DMS114 treated with DMSO at 0.1 percent for 48 hours (cell line): ENCODE data around the gene SIVA1.

Source experiments
- DNase-seq: peaks from one replicate; lab custom pipeline; 2025; ENCODE audit not compliant: unreplicated experiment; lab: John Stamatoyannopoulos, UW

The SIVA1 gene

DNA sequence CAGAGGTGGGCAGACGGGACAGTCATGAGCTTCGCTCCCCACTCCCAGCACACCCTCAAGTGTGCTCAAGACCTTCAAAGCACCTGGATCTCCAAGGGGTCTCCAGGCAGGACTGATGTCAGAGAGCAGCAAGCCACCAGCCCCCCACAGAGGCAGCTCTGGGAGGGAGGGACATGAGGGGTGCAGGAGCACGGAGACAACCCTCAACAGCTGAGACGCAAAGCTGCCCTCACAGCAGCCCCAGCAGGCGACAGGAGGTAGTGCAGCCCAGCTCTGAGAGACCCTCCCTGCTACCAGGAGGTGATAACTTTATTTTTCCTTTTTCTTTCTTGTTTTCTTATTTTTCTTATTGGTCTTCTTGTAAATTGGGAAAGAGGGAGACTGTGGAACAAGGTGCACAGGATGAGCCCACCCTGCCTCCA is 17.9 kb downstream of the SIVA1 start:
- DNase-seq, result no peak

DNA sequence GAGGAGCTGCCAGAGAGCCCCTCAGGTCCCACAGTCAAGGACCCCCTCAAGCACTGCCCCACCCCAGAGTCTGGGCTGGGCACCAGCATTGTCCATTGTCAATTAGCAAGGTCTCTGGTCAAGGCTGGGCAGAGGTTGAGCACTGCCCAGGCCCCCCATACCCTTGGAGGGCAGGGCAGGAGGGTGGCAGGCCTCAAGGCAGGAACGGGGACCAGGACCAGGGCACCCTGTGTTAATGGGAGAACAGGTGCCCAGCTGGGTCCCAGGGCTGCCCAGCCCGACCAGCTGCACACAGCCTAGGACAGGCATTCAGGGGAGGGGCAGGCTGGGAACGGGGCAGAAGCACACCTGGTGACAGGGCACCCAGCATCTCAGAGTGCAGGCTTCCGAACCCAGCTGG is 18.4 kb downstream of the SIVA1 start:
- DNase-seq, result no peak

DNA sequence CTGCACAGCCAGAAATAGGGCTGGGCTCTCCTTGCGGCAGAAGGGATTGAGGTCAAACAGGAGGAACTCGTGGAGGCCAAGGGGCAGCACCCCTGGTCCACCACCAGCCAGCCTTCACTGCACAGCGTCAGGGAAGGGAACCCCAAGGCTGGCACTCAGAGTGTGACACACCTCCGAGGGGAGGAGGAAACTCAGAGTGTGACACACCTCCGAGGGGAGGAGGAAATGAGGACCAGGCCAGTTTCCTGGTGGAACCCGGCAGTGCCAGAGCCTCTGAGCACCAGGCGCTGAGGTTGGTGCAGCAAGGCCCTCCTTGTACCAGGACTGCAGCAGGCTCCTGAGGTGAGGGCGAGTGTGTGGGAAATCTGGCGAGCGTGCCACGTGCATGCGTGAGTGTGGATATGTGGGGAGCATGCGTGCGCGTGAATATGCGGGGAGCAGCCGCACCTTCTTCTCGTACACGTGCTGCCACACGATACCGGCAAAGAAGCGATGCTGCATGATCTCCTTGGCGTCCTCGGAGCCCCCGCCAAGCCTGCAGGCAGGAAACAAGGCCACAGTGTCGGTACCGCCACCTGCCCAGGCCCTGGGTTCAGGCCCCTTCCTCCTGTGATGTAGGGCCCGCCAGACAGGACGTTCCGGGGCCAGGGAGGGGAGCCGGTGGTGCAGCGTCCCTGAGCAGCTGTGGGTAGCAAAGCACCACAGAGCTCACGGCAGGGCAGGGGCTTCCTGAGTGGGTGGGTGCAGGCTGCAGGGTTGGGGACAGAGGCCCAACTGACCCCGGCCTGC is 19.2 kb downstream of the SIVA1 start:
- no peak for DNase-seq

DNA sequence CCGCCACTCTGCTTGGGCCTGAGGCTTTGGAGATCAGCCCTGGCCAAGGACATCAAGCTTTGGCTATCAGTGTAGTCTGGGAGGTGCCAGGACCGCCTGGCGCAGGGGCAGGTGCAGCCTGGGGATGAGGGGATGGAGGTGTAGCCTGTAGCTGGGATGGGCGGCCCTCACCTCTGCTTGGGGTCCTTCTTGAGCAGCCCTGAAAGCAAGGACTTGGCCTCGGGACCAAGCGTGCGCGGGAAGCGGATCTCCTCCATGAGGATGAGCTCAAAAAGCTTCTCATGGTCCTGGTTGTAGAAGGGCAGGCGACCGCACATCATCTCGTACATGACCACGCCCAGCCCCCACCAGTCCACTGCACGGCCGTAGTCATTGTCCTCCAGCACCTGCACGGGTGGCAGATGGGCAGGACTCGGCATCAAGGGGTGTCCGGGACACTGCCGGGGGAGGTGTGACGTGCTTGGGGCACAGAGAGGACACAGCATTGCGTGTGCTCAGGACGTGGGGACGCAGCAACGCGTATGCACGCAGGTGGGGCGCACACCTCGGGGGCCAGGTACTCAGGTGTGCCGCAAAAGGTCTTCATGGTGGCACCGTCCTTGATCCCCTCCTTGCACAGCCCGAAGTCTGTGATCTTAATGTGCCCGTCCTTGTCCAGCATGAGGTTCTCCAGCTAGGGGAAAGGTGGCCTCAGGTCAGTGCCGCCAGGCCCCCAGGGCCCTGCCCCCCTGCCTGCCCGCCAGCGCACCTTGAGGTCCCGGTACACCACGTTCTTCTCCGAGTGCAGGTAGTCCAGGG is 20.0 kb downstream of the SIVA1 start:
- DNase-seq, result no peak

DNA sequence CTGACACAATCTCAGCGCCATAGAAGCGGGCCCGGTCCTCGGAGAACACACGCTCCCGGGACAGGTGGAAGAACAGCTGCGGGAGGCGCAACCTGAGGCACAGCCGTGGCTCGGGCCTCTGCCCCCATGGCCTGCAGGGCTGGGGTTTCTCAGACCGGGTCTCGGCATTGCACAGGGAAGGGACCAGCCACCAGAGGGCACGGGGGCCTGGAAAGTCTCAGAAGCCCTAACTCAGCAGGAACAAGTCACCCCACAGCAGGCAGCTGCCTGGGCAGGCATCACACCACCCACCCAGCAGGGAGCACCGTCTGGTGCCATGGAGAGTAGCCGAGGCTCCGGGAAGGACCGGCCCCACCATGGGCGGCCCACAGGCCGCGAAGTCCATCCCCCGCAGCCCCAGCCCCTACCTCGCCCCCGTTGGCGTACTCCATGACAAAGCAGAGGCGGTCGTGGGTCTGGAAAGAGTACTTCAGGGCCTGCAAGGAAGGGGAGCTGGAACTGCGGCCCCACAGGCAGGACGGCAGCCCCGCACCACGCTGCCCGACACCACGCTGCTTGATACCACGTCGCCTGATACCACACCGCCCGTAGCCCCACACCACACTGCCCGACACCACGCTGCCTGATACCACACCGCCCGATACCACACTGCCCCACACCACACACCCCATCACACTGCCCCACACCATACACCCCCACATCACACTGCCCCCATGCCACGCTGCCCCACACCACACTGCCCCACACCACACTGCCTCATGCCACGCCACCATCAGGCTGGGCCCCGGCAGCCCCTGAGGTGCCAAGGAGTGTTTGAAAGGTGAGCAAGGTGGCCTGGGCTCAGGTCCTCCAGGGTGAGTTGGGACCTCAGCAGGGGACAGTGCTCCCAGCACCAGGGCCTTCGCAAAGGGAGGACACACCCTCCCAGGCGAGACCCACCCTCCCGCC is 20.8 kb downstream of the SIVA1 start:
- DNase-seq, result no peak

DNA sequence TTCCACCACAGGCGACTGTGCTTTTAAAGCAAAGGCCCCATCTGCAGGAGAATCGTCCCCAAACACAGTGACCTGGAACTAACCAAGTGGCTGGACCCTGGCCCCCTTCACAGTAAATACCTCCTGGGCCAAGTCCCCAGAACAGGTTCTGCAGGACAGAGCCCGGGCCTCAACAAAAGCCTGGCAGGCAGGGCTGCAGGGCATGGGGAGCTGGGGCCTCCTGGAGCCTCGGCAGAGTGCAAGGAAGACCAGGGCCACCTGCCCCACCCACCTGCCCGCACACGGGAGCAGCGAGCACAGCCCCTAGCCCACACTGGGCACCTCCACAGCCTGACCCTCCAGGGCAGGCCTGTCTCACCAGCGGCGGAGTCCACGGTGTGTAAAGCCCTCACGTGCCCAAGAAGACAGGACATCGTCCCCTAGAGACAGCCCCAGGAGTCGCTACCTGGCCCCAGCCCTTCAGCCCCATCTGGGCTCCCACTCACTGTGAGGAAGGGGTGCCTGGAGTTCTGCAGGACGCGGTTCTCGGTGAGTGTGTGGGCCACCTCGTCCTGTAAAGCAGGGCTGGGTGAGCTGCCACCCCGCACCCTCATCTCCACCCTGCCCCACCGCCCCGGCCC is 21.6 kb downstream of the SIVA1 start:
- no peak for DNase-seq

DNA sequence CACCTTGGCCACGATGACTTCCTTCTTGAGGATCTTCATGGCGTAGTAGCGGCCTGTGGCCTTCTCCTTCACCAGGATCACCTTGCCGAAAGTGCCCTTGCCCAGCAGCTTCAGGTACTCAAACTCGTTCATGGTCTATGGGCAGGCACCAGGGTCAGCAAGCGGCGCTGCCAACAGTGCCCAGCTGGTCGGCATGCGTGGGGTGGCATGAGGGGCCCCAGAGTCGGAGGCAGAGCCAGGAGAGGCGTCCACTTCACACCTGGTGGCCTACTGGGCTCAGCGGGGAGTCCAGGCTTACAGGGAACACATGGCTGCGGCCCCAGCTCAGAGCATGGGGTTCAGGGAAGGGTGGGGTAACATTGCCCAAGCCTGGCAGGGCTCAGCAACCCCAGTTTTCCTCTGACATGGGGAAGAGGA is 22.1 kb downstream of the SIVA1 start:
- no peak for DNase-seq

DNA sequence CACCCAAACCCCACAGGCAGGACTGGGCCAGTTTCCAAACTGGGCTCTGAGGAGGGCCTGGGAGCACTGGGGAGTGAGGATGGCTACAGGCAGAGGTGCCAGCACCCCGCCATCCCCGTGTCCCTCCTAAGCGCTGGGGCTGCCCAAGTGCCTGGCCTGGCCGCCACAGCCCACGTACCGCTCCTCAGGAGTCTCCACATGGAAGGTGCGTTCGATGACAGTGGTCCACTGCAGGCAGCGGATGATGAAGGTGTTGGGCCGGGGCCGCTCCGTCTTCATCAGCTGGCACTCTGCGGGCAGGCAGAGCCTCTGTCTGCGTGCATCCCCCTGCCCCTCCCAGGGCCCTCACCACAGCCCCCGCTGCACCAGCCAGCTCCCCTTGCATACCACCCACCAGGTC is 23.5 kb downstream of the SIVA1 start:
- DNase-seq, result no peak

DNA sequence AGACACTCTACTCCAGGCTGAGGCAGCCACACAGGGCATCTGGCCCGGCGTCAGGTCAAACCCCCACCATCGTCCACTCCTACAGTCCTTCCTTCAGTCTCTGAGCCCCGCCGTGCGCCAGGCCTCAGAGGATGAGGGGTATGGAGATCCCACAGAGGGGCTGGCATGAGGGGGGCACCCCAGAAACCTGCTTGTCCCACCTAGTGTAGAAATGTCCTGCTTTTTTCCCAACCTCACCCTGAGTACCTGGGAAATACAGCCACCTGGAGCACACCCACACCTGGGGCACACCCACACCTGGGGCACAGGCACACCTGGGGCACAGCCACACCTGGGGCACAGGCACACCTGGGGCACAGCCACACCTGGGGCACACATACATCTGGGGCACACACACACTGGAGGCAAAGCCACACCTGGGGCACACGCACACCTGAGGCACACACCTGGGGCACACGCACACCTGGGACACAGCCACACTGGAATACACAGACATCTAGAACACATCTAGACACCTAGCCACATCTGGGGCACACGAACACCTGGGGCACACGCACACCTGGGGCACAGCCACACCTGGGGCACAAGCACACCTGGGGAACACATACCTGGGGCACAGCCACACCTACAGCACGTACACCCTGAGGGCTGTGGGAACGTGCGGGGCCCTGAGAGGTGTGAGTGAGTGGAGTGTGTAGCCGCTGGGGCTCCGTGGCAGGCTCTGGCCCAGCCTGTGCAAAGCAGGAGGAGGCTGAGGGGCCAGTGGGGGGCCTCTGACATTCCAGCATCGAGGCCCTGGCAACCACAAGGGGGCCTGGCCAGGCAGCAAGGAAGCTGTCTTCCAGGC is 24.2 kb downstream of the SIVA1 start:
- no peak for DNase-seq

DNA sequence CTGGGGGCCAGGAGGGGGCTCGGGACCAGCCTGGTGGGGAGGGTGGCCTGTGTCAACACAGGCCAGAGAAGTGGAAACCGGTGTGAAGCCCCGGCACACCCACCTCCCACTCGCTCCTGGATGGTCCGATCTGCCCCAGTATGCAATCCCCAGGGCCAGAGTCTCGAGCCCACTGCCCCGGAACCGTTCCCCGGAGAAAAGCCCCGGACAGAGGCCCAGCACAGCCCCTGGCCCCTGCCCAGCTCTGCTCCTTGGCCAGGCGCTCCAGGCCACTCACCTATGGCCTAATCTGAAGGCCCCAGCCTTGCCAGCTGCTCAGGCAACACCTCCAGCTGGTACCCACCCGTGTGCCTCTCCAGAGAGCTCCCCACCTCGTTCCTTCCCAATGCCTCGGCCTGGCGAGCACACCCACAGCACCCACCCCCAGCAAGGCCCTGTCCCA is 24.9 kb downstream of the SIVA1 start:
- no peak for DNase-seq

DNA sequence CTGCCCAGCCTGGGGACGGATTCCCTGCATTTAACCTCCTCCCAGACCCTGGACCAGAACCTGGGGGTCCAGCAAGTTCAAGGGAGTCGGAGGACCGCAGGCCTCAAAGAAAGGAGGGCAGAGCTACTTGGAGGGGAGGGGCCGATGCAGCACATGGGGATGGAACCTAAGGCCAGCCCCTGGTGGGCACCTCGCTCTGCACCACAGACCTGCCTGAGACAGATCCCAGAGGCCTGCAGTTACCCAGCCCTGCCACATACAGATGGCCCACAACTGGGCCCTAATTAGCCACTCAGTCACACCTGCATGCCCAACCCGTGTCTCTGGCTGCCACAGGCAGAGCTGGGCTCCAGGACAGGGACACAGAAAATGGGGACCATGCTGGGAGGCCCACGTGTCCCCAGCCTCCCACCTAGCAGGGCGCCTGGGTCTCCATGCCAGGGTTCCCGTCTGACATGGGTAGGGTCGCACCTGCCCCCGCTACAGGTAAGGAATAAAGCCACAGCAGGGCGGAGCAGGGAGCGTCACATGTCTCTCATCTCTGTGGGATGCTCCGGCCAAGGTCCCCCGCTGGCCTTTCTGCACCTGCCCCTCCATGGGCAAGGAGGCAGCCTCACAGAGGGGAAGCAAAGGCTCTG is 25.9 kb downstream of the SIVA1 start:
- no peak for DNase-seq

DNA sequence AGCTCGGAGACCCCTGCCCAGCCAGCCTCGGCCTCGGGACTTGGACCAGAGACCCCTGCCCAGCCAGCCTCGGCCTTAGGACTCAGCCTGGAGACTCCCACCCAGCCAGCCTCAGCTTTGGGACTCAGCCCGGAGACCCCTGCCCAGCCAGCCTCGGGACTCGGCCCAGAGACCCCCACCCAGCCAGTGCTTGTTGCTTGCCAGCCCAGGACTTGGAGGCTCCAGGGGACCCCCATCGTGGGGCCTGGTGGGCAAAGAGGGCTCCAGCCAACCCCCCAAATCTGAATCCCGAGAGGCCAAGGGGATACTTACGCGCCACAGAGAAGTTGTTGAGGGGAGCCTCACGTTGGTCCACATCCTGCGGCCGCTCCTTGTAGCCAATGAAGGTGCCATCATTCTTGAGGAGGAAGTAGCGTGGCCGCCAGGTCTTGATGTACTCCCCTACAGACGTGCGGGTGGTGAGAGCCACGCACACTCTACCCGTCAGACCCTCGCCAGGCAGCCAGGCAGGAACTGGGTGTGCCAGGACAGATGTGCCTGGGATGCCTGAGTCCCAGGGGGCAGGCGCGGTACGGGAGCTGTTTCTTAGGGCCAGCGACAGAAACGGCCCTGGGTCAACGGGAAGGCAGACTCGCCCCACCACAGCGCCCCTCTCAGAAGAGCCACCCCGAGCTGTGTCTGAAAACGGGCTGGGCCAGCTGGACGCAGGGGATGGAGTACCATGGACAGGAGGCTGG is 27.0 kb downstream of the SIVA1 start:
- DNase-seq, result no peak

DNA sequence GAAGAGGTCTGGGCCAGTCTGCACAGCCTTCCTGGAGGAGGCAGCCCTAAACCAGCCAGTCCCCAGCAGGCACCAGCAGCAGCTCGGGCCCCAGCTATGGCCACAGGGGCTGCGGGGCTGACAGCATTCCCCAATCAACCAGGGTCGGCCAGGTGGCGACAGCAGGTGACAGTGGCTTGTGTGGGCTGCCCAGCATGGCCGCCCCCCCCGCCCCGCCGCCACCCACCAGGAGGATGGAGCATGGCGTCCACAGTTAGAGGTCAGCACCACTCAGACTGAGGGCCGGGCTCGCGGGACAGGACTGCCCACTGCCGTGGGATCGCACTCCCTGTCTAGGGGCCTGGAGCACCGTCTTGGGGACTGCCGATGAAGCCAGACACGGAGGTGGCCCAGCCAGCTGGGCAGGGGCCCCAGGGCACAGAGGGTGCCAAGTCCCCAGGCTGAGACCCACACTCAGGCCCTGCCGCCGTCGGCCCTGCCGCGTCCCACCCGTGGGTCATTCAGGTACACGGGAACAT is 27.6 kb downstream of the SIVA1 start:
- DNase-seq, result no peak

DNA sequence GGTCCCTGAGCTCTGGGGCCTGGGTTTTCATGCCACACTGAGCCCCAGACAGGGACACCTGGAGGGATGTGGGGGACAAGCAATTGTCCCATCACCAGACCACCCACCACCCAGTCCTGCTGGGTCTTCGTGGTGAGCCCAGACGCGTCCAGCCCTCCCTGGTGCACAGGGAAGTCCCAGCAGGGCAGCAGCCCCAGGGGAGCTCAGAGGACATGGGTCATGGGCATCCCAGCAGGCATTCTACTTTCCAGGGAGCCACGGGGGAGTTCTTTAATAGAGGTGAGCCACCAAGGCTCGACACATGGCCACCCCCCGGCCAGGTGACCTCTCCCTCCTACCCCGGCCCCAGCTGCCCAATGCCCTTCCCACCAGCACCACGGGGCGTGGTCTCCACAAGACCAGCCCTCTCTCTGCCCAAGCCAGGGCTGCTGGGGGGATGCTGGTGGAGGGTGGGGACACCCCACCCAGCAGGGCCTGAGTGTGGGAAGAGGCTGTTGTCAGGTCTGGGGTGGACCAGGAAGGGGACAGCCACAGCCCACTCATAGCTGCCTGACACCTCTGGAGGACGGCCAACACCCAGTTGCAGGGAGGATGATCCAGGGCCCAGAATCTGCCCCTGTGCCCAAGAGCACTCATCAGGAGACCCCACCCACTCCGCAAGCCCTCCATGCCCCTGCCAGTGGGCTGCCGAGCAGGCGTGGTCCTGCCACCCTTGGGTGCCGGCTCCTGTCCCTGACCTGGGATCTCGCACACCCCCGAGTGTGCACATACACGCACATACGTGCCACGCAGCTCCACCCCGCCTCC is 28.5 kb downstream of the SIVA1 start:
- DNase-seq, result no peak

DNA sequence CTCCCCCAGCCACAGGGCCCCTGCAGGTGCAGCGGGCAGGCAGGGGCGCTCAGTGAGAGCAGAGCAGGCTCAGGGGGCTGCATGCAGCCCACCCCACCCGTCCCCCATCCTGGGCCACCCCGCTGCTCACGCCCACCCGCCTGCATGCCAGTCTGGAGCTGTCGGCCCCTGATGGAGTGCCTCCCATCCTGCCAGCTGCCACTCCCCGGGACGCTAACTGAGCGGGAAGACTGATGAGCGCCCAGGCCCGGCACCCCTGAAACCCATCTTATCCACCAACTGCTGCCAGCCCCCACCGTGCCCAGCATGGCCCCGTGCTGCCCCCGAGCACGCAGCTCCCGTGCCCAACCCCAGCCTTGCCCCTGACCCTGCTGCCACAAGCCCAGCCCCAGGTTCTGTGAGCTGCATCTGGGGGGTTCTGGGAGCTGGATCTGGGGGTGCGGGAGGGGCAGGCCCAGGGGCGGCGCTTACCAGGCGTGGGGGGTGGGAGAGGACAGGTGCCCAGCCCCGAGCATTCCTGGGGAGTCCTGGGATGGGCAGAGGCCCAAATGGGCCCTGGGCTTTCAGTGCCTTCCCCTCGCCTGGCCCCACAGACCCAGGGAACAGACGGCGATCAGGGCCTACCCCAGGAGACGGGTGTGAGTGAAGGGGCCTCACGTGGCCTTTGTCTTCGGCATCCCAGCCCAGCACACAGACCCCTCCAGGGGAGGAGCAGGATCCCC is 29.3 kb downstream of the SIVA1 start:
- DNase-seq, result no peak

DNA sequence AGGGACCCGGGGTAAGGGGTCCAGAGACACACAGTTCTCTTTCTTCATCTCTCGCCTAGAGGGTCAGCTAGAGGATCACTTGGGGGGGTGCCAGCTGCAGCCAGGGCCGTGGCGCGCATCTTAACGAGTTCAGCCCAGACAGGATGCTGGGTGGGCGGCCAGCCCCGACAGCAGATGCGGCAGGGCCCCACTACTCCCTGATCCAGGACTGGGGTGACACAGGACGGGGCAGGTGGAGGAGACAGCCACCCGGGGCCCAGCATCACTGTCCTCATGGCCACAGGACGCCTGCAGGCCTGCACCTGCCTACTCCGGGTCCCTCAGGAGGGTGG is 29.8 kb downstream of the SIVA1 start:
- no peak for DNase-seq
